CD4-positive, alpha-beta T cell treated with Interleukin-1 beta for 1 hour (primary cell): ENCODE results near the gene PHACTR1.
A peak's percentile ranks its signal among the peaks of the same experiment; 100 is the strongest.

Source experiments
- DNase-seq, 2 donors: peaks; one replicate each; pipeline ENCODE4 v3.0.0-alpha.2; 2020 to 2022

PHACTR1 gene

DNA sequence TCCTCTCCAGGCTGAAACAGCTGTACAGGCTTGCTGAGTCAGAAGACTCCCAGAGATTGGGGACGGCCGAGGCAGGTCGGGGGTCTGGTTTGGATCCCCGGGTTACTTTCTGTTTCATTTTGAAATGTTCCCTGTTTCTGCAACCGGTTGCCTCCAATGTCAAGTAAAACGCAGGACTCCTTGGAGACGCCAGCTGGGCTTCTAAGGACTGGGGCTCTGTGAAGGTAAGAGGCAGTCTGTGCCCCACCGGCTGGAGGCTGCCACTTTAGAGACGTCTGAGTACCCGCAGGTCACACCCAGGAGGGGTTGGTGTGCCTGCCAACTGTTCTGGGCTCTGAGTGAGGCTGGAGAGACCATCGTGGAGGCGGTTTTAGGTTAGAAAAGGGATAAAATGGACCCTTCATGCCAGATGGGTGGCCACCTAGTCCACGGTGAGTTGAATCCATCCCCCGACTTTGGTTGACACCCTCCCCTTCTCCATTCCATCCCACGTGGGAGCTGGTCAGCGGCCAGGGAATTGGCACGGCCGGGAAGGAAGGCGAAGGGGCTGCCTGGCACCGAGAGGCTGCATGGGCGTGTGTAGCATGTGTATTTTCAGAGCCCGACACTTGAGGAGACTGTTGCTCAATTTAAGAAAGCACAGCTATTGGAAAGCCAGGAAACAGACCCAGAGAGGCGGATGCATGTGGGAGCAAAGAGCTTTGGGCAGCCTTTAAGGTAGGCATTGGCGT, 240.9 kb downstream of the PHACTR1 start:
- peak in 1 of 2 donors; percentile 2 for DNase-seq

DNA sequence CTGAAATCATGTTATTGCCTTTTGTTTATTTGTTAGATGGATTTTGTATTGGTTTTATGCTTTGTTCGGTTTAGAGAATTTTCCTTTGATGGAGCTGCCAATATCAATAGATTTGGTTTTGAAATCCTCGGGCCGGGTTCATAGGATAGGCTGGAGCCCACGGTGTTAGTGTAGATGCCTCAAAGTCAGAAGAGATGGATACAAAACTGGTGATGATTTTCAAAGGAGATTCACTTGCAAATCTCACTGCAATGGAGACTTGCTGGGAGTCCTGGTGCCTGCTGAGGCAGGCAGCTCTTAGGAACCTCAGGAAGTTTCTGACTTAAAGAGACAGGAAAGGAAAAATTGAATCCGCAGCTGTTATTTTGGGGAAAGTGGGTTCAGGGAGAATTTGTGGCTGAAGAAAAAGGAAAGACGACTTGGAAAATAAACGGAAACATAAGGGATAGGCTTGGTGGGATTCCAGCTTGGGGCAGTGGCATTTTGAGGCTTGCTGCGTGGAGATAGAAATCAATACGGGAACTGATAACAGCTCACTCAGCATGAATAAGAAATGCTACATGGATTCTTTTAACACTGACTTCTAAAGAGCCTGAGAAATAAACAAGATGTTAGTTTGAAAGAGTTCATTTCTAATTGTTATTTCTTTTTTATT, 241.6 kb downstream of the PHACTR1 start:
- DNase-seq: no peak

DNA sequence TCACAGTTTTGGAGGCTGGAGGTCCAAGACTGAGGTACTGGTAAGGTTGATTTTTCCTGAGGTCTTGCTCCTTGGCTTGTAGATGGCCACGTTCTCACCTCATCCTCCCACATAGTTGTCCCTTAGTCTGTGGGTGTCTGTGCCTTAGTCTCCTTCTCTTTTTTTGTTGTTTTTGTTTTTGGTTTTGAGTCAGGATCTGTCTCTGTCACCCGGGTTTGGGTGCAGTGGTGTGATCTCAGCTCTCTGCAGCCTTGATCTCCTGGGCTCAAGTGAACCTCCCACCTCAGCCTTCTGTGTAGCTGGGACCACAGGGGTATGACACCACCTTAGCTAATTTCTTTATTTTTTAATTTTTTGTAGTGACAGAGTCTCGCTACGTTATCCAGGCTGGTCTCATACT, 245.2 kb downstream of the PHACTR1 start:
- DNase-seq: no peak

DNA sequence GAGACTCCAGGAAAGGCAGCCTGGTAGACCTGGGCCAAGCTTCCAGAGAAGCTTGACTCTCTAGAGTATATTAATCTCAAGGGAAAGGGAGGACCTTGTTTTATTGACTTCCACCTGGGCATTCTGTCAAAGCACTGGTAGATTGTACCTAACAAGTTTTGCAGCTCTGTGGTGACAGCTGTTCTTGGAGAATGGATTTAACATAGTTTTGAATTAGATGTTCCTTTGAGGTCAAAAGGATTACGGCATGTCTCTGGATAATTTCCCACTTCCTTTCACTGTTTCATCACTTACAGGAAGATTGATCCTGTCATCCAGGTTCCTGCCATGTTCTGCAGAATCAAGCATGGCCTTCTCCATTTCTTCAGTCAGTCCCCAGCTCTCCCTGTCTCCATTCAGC, 246.0 kb downstream of the PHACTR1 start:
- DNase-seq: no peak

DNA sequence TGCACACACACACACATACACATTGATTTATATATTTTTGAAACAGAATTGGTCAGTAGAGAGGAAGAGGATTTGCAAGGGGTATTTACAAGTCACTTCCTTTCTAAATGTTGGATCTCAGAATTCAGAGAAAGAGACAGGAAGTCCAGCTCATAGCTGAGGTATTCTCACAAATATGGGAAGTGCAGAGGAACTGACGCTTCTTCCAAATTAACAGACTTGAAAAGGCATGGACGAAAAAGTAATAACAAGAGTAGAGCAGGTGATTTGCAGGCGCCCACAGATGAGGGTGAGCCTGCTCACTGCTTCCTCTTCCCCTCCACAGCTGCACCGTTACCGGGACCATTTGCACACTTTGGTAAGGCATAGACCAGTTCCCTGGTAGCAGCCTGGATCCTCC, 246.4 kb downstream of the PHACTR1 start:
- no peak for DNase-seq

DNA sequence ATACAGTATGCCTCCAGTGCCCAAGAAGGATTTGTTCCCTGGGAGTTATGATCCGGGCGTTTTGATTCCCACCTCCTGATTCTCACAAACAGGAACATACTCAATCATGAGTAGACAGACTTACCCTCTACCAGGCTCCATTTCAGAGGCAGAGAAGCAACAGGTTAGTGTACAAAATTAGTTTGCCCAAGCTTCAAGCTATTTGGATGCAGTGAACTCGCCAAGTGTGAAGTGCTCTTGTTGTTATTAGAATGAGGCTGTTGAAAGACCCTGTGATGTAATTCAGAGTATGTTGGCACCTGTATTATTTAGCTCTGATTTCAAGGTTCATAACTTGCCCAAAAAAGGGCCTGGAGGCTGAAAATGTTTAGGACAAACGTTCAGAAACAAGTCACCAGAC, 247.0 kb downstream of the PHACTR1 start:
- DNase-seq: no peak

DNA sequence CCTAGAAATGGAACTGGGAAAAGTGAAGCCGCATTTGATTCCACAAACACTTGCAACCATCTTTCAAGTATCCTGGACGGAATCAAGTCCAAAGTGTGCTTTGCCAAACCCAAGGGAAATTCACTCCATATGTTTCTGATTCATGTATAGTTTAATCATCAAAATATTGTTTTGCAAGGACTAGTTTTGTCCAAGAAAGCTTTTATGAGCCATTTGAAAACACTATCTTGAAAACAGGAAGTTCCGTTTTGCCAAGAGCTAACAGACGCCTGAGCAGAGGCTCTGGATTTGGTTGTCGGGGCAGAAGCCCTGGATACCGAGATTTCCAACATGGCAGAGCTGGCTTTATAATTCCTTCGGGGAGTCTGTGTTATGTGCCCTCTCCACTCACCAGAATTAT, 251.1 kb downstream of the PHACTR1 start:
- DNase-seq: no peak

DNA sequence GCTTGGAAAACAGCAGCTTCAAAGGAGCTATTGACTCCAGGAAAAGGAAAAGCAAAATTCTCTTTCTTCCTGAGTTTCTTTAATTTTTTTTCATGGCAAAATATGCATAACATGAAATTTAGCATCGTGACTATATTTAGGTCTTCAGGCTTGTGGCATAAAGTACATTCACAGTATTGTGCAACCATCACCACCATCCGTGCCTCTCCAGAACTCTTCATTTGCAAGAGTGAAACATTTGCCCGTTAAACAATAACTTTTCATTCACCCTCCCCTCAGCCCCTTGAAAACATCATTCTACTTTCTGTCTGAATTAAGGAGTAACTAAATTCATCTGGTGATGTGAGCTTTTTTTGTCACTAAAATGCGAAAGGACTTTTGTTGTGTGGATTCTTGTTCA, 251.7 kb downstream of the PHACTR1 start:
- no peak for DNase-seq

DNA sequence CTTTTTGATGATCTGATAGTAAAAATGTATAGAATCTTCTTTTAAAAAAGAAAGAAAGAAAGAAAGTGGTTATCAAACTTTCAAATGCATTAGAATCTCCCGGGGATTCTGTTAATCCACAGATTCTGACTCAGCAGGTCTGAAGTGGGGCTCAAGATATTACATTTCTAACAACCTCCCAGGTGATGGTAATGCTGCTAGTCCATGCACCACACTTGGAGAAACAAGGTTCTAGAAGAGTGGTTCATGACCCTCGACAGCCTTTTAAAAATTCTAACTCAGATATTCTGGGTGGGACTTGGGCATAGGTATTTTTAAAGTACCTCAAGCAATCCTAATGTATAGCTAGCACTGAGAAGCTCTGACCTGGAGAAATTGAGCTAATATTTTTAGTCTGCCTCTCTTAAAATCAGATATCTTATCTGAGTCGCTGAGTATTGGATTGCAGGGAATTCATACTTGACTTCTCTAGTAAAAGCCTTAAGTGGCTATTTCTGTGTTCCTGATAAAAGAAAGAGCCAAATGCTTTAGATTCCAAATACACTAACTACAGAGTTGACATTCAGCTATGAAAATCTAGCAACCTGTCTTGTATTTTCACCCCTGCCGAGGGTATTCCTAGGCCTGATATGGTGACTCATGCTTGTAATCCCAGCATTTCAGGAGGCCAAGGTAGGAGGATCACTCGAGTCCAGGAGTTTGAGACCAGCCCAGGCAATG, 252.4 kb downstream of the PHACTR1 start:
- DNase-seq: no peak

DNA sequence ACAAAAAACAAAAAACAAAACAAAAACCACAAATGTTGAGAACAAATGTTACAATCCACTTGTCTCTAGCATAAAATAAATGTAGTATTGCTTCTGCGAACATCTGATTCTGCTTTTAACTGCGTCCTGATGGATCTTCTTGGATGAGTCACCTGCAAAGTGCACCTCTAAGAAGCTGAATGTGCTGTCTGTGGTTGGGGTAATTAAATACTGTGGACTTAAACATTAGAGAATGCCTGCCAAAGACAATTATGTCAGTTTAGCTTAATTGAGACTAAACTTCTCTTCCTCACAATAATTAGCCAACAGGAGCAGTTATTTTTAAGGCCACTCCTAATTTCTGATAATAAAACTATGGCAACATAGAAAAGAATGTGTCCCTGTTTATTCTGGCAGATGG, 253.4 kb downstream of the PHACTR1 start:
- no peak for DNase-seq

DNA sequence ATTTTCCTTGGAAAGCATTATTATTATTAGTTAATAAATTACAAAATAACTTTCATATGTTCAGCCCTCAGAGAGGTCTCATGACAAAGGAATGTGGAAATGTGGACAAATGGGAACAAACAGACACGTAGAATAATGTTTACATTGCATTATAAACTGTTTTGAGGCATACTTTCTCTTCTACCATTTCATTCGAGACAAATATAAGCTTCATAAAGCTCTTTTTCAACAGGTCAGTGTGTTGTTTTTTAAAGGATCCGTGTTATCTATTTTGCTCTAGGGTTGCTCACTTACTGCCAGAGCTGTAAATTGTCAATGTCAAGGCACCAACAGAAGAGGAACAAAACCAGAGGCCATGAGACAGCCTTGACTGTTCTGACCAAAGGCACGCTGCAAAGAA, 256.8 kb downstream of the PHACTR1 start:
- DNase-seq: no peak

DNA sequence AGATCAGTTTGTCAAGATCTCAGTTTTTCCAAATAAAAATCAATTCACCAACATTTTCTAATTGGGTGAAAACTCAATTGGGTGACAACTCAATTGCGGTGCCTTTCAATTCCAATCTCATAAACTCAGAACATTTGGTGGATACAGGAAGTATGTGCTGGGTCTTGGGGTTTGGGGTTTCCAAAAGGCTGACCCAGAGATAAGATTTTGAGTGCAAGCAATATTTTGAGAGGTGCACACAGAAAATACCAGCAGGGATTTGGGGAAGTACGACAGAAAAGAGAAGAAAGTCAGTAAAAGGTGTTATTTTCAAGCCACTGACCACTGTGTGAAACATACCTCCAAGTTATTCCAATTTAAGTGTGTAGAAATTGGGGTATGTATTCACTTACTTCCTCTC, 258.0 kb downstream of the PHACTR1 start:
- DNase-seq: no peak

DNA sequence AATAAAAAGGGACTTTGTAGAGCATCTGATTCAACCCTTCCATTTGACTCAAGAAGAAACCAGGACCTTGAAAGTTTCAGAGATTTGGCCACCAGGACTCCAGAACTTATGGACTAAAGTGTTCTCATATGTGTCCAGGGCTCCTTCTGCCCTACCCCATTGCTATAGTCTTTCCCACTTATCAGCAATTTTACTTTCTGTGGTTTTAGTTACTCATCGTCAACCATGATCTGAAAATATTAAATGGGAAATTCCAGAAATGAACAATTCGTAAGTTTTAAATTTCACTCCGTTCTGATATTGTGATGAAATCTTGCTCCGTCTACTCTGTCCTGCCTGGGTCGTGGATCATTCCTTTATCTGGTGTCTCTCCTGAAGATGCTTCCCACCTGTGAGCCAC, 259.8 kb downstream of the PHACTR1 start:
- DNase-seq: no peak

DNA sequence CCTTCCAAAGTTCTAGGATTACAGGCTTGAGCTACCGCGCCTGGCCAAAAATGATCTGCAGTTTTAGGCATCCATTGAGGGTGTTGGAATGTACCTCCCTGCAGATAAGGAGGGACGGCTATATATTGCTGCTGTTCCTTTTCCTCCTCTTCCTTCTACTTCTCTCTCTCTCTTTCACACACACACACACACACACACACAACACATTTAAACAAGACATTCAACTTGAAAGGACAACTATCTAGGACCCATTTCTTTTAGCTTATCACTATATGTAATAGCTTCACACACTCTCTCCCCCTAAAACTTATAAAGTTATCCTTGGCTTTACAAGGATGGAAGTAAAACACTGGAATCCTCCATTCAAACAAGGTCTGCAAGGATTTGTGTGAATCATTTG, 260.6 kb downstream of the PHACTR1 start:
- DNase-seq: no peak

DNA sequence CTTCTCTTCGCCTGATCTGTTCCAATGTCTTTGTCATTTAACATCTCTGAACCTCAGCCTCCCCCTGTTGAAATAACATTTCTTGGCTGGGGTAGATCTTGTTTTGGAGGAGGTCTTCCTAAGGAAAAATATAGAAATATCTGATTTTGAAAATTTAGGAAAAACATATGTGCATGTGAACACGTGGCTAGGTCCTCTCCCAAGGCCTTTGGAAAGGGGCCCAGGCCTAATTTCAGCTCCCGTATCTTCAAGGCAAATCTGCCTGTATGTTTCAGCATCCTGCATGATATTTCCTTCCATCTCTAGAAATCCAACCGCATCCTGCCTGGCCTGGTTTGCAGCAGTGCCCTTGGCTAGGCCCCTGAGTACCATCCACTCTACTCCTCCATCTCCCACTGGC, 261.2 kb downstream of the PHACTR1 start:
- no peak for DNase-seq

DNA sequence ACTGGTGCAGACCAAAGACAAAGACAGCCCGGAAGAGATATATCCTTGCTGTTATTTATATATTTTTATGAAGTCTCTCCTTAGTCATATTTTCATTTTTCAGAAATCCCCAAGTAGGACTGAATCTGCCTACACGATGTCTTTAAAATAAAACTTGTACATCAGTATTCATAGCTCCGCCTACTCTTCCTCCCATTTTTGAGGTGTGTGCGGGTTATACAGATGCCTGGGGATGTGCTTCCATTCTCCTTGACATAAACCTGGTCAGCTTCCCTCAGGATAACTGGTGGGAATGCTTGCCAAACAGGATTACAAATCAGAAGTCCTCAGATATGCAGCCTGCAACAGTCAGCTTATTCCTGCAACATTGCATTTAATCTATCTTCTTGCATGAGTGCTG, 264.2 kb downstream of the PHACTR1 start:
- no peak for DNase-seq

DNA sequence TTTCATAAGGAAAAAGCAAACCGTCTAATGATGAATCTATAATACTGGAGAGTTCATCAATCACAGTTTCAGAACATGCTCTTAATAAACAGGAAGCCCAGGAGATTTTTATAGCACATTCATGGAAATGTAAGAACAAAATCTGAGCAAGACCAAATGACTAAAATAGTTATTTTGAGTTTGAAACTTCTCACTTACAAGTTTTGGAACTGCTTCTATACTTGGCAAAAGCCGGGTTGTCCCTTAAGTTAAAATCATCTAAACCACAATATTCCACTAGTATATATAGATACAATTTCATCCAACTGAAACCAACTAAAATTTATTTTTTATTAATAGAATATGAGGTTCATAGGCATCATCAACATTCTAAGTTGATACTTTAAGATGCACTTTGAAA, 268.2 kb downstream of the PHACTR1 start:
- no peak for DNase-seq

DNA sequence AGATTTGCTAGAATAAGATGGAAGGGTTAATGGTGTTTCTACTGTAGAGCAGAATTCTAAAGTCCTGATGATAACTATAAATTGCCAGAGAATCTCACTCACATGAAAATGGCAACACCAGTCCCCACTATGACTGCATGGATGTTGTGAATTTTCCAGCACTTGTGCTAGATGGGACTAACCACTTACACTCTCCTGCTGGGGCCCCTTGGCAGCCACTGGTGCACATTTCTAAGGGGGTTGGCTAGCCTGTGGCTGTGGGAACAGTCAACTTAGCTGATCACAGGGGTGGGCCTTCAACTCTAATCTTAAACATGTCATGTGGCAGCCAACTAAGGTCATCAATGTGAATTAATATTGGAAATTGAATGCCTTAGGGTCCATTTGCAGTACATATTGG, 271.2 kb downstream of the PHACTR1 start:
- DNase-seq: no peak

DNA sequence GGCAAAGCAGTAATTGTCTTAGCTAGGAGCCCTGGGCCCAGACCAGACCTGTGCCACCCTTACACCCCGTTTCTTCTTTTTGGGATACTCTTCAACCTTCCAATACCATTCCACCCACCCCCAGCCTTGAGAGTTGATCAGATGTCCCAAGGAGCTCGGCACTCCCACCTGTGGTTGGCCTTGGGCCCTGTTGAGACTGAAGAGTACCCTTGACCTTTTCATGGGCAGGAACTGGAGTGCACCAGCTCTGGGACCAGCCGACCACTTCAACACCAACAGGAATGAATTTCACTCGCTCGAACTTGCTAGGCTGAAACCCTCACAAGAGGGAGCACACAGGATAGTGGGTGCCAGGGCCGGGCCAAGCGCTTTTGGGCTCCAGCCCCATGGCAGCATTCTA, 273.6 kb downstream of the PHACTR1 start:
- no peak for DNase-seq

DNA sequence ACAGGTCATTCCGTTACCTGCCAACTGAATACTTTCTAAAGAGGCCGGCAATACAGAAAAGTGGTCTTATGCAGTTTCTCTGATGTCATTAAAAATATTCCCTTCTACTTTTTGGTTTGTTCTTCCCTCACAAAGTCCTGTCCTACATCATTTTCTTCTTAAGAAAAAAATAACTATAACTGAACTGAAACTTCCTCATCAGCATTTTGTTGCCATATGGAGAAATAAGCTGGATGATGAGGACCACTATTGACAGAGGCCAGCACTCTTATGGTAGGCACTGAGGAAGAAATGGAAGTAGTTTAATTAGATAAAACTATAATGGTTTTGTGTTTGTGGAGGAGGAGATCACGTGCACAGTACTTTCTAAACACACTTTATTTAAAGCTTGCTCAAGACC, 274.9 kb downstream of the PHACTR1 start:
- DNase-seq: no peak

DNA sequence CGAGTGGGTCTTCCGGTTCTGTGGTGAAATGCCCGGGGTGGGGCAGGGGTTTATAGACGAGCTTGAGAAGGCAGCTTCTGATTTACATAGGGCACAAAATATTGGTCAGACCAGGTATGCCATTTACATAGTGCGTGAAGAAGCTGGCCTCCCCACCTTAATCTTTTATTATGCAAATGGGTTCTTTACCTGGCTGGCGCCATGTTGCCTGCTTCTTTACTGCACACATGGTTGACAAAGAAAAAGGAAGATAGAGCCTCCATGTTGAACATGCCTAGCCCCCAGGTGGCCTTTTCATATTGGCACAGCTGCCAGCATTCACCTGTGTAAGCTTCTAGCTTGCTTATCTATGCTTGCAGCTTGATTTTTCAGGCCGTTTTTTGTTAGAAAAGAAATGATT, 276.2 kb downstream of the PHACTR1 start:
- DNase-seq: no peak

DNA sequence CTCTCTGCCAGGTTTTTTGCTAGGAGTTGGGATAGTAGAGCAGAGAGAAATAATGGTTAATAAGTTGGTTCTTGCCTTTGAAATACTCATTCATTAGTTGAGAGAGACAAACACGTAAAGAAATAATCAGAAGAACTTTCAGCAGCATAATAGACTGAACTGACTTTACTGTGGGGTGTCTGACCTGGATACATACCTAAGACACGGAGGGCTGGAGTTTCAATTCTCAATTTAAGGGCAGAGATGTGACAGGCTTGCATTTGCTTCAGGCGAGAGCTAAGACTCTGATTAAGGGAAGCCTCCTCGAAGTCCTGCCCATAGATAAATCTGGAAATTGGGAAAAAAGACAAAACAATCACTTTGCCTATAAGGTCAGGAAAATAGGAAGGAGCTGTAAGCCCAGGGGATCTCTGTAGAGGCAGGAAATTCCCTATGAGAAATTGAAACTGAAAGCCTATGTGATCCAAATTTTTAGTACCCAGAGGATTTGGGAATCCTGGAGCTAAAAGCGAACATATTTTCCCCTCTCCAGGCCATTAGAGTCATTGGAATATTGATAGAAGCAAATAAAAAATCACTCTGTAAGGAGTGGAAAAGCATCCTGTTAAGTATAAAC, 276.8 kb downstream of the PHACTR1 start:
- no peak for DNase-seq

DNA sequence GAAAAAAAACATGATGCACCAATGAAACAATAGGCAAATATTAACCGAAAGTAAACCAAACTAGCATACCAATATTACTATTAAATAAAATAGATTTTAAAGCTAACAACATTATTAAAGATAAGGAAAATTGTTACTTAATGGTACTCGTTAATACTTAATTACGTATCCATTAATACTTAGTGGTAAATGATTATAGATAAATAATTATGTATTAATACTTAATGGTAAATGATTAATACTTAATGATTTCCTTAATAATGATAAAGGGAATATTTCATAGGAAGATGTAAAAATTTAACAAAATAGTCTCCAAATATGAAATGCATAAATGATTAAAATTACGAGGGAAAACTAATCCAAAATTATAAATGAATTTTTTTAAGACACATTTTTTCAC, 278.9 kb downstream of the PHACTR1 start:
- no peak for DNase-seq

DNA sequence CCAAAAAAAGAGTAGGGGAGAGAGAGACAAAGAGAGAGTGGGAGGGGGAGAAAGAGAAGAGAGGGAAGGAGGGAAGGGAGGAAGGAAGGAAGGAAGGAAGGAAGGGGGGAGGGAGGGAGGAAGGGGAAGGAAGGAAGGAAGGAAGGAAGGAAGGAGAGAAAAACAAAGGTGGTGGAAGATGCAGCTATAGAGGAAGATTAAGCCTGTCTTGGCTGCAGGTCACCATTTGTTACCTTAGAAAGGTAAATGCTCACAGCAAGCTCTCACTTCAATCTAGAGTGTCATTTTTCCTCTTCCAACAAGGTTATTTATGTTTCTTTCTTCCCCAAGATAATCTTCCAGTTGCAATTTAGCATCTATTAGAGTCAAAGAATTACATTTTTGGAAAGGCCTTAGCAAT, 284.0 kb downstream of the PHACTR1 start:
- DNase-seq: no peak
